Stimulated activated CD4-positive, alpha-beta T cell treated with anti-CD3 and anti-CD28 coated beads, Interleukin-1b, Interleukin-23, amount 100 ng/mL, for 24 hours (primary cell): ENCODE measurements around the gene PHACTR1.

ENCODE experiments used
- DNase-seq, 4 experiments: peaks; one replicate each; pipeline ENCODE4 v3.0.0-alpha.2; 2020; ENCODE audit warnings: low read depth in 4 of 4, low spot score in 1 of 4

The PHACTR1 gene

DNA sequence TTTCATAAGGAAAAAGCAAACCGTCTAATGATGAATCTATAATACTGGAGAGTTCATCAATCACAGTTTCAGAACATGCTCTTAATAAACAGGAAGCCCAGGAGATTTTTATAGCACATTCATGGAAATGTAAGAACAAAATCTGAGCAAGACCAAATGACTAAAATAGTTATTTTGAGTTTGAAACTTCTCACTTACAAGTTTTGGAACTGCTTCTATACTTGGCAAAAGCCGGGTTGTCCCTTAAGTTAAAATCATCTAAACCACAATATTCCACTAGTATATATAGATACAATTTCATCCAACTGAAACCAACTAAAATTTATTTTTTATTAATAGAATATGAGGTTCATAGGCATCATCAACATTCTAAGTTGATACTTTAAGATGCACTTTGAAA lies 268.2 kb downstream of the PHACTR1 start:
- no peak for DNase-seq

DNA sequence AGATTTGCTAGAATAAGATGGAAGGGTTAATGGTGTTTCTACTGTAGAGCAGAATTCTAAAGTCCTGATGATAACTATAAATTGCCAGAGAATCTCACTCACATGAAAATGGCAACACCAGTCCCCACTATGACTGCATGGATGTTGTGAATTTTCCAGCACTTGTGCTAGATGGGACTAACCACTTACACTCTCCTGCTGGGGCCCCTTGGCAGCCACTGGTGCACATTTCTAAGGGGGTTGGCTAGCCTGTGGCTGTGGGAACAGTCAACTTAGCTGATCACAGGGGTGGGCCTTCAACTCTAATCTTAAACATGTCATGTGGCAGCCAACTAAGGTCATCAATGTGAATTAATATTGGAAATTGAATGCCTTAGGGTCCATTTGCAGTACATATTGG lies 271.2 kb downstream of the PHACTR1 start:
- no peak for DNase-seq

DNA sequence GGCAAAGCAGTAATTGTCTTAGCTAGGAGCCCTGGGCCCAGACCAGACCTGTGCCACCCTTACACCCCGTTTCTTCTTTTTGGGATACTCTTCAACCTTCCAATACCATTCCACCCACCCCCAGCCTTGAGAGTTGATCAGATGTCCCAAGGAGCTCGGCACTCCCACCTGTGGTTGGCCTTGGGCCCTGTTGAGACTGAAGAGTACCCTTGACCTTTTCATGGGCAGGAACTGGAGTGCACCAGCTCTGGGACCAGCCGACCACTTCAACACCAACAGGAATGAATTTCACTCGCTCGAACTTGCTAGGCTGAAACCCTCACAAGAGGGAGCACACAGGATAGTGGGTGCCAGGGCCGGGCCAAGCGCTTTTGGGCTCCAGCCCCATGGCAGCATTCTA lies 273.6 kb downstream of the PHACTR1 start:
- DNase-seq: no peak

DNA sequence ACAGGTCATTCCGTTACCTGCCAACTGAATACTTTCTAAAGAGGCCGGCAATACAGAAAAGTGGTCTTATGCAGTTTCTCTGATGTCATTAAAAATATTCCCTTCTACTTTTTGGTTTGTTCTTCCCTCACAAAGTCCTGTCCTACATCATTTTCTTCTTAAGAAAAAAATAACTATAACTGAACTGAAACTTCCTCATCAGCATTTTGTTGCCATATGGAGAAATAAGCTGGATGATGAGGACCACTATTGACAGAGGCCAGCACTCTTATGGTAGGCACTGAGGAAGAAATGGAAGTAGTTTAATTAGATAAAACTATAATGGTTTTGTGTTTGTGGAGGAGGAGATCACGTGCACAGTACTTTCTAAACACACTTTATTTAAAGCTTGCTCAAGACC lies 274.9 kb downstream of the PHACTR1 start:
- no peak for DNase-seq

DNA sequence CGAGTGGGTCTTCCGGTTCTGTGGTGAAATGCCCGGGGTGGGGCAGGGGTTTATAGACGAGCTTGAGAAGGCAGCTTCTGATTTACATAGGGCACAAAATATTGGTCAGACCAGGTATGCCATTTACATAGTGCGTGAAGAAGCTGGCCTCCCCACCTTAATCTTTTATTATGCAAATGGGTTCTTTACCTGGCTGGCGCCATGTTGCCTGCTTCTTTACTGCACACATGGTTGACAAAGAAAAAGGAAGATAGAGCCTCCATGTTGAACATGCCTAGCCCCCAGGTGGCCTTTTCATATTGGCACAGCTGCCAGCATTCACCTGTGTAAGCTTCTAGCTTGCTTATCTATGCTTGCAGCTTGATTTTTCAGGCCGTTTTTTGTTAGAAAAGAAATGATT lies 276.2 kb downstream of the PHACTR1 start:
- no peak for DNase-seq

DNA sequence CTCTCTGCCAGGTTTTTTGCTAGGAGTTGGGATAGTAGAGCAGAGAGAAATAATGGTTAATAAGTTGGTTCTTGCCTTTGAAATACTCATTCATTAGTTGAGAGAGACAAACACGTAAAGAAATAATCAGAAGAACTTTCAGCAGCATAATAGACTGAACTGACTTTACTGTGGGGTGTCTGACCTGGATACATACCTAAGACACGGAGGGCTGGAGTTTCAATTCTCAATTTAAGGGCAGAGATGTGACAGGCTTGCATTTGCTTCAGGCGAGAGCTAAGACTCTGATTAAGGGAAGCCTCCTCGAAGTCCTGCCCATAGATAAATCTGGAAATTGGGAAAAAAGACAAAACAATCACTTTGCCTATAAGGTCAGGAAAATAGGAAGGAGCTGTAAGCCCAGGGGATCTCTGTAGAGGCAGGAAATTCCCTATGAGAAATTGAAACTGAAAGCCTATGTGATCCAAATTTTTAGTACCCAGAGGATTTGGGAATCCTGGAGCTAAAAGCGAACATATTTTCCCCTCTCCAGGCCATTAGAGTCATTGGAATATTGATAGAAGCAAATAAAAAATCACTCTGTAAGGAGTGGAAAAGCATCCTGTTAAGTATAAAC lies 276.8 kb downstream of the PHACTR1 start:
- no peak for DNase-seq

DNA sequence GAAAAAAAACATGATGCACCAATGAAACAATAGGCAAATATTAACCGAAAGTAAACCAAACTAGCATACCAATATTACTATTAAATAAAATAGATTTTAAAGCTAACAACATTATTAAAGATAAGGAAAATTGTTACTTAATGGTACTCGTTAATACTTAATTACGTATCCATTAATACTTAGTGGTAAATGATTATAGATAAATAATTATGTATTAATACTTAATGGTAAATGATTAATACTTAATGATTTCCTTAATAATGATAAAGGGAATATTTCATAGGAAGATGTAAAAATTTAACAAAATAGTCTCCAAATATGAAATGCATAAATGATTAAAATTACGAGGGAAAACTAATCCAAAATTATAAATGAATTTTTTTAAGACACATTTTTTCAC lies 278.9 kb downstream of the PHACTR1 start:
- no peak for DNase-seq

DNA sequence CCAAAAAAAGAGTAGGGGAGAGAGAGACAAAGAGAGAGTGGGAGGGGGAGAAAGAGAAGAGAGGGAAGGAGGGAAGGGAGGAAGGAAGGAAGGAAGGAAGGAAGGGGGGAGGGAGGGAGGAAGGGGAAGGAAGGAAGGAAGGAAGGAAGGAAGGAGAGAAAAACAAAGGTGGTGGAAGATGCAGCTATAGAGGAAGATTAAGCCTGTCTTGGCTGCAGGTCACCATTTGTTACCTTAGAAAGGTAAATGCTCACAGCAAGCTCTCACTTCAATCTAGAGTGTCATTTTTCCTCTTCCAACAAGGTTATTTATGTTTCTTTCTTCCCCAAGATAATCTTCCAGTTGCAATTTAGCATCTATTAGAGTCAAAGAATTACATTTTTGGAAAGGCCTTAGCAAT lies 284.0 kb downstream of the PHACTR1 start:
- DNase-seq: no peak

DNA sequence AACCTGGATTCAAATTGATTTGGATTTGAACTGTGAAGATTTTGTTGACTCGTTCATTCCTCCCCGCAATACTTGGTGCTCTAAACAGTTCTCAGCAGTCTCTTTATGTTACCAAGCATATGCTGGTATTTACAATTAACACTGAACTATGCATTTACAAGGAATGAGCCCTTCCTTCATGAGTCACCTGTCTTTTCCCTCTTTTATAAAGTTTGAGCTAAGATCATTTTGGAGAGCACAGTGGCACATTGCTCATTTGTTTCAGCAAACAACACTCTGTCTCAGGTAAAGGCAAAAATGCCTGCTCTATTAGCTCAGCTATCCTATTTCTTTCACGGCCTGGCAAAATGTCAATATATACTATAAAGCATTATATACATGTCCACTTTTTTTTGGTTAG lies 285.4 kb downstream of the PHACTR1 start:
- DNase-seq: no peak

DNA sequence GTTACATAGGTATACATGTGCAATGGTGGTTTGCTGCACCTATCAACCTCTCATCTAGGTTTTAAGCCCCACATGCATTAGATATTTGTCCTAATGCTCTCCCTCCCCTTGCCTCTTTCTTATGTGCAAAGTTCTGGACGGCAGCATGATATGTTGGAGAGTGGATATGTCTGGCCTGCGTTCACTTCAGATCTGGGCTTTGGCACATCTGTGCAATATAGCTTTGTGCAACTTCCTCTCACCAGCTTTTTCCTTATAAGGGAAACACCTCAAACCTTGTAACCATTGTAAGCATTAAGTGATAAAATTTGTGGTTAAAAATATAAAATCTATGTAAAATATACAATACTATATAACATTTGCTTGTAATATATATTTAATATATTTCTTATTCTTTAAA lies 288.0 kb downstream of the PHACTR1 start:
- no peak for DNase-seq

DNA sequence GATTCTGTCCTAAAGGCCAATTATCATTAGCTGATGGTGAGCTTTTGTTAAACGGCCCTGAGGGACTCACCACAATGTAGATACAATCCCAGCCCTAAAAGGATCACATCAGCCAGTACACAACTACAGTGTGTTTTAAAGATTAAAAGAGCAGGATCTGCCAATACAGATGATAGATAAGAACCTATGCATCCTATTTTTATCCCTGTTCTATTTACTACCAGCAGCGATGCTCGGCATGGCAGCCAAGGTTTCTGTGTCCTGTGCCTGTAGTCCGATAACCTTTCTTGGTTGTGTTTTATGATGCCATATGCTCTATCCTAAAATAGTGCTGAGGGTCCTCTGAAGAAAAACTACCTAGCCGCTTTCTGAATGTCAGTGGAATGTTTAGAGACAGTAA lies 289.4 kb downstream of the PHACTR1 start:
- no peak for DNase-seq

DNA sequence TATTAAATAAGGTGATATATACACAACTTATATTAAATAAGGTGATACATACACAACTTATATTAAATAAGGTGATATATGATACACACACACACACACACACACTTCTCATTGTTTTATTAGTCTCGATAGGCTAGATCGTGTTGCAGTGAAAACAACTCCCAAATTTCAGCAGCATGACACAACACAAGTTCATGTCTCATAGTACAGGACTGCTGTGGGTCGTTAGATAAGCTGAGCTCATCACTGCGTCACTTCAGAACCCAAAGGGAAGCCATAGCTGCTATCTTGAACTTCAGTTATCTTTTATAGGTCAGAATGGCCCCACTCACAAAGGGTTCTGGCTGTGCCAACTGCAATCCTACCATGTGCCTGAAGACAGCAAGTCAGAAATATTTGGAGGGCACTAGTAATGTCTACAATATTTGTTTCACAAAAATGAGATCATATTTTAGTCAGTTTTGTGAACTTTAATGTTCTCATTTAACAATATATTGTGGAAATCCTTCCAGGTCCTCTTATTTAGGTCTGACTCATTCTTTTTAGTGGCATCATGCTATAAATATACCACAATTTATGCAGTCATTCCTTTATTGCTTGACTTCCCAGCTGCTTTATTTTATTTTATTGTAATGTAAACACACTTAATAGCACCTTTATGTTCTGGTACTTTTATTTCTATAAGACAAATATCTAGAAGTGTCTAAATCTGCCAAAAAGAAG lies 290.2 kb downstream of the PHACTR1 start:
- no peak for DNase-seq

DNA sequence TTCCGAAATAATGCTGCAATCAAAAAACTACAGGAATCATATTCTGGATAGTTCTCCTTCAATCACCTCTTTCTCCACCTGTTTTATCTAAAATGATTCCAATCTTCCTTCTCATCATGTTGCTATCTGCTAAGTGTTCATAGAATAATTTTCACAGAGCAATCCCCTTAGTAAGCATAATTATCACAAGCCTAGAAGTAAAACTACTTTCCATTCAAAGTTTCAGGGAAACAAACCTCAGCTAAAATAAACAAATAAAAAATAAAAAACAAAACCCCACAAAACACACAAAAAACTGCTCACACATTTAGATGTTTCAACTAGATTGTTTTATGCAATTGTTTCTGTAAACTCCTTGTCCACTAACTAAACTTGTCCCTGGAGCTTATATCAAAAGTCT lies 291.2 kb downstream of the PHACTR1 start:
- no peak for DNase-seq

DNA sequence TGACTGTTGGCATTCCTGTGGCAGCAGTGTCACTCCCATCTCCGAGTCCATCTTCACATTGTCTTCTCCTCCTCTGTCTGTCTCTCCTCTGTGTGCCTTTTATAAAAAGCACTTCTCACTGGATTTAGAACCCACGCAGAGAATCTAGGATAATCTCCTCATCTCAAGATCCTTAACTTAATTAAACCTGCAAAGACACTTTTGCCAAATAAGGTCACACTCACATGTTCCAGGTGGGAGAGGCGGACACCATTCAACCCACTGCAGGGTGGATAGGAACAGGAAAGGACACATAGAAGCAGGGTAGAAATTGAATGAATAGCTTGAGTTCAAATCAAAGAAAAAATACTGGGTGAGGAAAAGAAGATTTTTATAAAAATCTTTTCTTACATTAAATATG lies 292.5 kb downstream of the PHACTR1 start:
- DNase-seq: no peak

DNA sequence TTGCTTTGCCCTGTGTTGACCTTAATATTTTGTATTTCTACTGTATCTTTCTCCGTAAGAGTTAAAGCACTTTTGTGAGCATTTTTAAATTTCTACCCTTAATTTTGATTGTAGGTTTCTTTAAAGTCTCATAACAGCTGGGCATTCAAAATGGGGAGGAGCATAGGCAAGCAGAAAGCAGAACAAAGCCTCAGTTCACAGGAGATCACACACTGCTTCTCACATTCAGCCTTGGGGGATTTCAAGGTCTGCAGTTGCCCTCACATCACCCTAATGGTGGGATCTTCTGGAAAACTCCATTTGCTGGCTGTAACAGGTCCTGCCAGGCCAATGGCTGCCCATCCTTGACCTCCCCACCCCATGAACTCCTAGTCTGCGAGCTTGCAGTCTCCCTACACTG lies 292.9 kb downstream of the PHACTR1 start:
- DNase-seq: no peak

DNA sequence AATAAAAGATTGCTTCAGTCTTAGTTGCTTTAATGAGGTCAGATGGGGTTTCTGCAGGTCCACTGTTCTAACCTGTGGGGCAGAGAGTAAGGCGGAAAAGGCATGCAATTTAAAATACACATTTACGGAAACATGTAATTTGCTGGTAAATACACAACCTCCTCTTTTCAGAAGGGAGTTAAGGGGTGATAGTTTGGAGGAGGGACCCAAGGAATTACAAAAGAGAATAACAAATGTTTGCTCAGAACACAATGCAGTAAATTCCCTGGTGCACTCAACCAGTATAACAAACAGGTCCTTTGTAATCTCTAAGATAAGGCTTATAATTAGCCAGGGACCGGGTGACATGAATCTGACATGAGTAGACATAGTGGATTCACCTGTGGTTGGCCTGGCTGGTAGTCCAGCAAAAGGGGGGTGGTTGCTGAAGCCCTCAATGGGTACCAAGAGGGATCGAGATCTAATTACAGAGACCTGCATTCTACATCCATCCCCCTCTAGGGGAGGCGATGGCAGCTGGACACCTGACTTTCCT lies 295.1 kb downstream of the PHACTR1 start:
- no peak for DNase-seq

DNA sequence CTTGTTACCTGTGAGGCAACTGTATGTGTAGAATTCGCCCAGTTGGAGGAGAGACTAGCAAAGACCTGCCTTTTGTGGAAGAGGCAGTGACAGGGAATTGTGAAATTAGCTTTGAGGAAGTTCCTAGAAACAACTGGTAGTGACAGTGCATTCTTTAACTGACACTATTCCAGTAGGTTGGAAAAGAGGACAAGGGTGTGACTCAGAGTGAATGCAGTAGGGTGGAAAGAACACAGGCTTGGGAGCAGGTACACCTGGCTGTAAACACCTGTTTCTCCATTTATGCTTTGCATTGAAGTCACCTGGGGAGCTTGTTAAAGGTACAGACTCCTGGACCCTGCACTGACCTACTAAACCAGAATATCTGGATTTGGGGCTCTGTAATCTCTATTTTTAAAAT lies 295.7 kb downstream of the PHACTR1 start:
- no peak for DNase-seq

DNA sequence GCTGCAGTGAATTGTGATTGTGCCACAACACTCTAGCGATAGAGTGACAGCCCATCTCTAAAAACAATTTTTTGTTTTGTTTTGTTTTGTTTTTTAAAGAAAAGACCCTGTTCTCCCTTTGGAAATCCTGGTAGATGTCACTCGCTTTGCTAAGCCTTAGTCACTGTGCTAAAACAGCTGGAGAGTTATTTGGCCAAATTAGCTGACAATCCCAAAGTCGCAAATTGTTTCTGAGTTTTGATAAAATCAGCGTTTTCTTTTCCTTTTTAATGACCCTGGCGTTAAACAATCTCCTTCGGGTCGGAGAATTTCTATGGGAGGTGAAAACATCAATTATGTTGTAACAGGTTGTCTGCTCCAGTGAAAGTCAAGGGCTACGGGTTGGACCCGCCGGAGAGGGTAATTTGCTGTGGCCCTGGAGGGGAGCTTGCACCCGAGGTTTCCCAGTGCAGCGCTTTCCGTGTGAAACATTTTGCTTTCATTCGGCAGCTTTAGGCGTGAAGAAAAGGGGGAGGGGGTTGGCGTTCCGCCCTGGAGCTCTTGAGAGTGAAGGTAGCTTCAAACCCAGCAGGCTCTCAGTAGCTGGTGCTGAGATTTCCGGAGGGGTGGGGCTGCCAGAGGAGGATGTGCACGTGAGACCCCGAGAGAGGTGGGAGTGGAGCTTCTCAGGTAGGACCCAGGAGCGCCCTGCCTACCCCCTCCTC lies 296.6 kb downstream of the PHACTR1 start:
- DNase-seq: no peak

DNA sequence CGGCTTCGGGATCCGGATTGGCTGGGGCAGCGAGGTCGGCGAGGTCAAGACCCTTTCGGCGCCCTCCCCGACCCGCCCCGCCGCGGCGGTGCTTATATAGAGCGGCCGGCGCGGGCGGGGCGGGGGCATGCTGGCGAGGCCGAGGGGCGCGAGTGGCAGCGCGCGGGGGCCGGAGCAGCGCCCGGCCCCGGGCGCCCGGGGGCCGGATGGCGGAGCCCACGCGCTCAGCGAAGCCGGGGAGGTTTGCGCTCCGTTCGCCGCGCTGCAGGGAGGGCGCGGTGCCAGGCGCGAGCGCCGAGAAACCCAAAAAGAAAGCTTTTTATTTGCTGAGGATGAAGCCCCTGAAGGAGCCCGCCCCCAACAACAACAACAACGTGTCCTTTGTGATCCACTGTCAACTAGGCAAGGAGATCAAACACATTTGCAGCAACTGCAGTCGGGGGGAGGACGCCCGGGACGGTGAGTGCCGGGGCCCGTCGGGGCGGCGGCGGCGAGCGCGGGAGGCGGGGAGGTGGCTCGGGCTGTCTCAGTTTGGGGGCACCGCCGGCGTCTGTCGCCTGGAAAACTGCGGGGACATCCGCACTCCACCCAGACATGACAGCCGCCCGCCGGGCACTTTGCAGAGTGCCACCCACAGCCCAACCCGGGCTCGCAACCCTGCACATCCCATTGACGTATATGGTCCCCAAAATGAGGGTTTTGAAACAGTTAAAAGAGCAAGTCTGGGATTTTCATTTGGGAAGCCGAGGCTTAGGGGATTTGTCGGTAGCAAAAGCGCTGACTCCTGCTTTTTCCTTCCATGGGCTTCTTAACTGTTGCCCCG lies 297.3 kb downstream of the PHACTR1 start:
- DNase-seq: no peak

DNA sequence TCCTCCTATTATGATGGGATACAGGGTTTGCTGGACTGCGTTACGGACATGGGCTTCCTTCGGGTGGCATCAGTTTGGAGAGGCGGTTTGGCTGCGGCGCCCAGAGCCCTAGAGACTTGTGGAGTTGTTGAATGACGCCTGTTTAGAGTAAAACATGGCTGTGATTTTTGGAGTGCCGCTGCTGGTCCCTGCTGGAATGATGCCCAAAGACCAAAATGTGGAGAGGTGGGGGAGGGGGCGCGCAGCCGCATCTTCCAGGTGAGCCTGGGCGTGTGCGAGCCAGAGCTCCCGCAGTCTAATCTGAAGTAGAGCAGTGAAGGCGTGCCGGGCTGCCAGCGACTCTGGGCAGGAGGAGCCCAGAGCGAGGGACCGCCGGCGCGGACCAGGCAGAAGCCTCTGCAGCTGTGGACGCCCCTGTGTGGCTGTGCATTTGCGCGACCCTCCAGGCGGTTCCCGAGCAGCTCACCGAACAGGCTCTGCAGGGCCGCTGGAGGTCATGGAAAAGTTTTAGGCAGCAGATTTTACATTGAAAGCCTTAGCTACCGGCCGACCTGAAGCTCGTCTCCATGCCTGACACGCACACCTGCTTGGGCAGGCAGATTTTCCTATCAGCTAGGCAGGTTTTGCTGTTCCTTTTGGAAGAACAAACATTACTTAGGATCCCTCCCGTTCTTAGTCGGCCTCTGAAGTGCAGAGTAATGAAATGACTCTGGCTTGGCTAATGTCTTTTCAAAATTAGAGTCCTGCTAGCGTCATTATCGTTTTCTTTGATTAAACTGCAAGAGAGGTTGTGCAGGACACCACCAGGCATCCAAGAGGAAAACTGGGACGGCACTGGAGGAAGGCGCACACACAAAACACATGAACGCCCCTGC lies 298.2 kb downstream of the PHACTR1 start:
- DNase-seq: no peak

DNA sequence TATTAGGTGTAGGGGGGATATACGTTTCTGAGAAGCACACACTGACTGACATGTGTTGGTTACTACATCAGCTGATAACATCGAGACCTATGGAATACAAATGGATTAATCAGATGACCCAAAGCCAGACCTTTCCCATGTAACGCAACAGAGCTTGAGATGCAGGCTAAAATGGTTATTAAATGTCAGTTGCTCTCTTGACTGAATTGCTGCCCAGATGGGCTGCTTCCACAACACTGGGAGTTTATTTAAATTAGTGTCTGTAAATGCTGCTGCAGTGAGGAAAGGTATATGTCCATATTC lies 298.8 kb downstream of the PHACTR1 start:
- no peak for DNase-seq
